Duodenal mucosa (tissue), 2 donors: ENCODE measurements around the gene VPS13A.

Source experiments
- H3K27ac ChIP-seq: one replicate; pipeline ENCODE4 v1.7.0; 2013; ENCODE audit warnings: low read depth, low read length
- H3K27me3 ChIP-seq, 2 donors: one replicate each; pipeline ENCODE4 v1.7.0; 2013; ENCODE audit warnings: low read length in 2 of 2, control low read depth in 1 of 2; ENCODE audit not compliant: insufficient read depth in 2 of 2, control insufficient read depth in 1 of 2
- H3K36me3 ChIP-seq, 2 donors: one replicate each; pipeline ENCODE4 v1.7.0; 2013; ENCODE audit warnings: low read length in 2 of 2, control low read depth in 1 of 2; ENCODE audit not compliant: insufficient read depth in 2 of 2, control insufficient read depth in 1 of 2
- H3K4me1 ChIP-seq, 2 donors: one replicate each; pipeline ENCODE4 v1.7.0; 2013; ENCODE audit warnings: low read length in 2 of 2, control low read depth in 1 of 2; ENCODE audit not compliant: insufficient read depth in 2 of 2, control insufficient read depth in 1 of 2
- H3K4me3 ChIP-seq, 2 donors: one replicate each; pipeline ENCODE4 v1.7.0; 2013; ENCODE audit warnings: low read length in 2 of 2, low read depth in 1 of 2
- H3K9ac ChIP-seq, 2 donors: one replicate each; pipeline ENCODE4 v1.7.0; 2013; ENCODE audit warnings: low read length in 2 of 2, low read depth in 1 of 2
- H3K9me3 ChIP-seq, 2 donors: one replicate each; pipeline ENCODE4 v1.7.0; 2013; ENCODE audit warnings: low read length in 2 of 2, control low read depth in 1 of 2; ENCODE audit not compliant: control insufficient read depth in 1 of 2

Gene VPS13A

DNA sequence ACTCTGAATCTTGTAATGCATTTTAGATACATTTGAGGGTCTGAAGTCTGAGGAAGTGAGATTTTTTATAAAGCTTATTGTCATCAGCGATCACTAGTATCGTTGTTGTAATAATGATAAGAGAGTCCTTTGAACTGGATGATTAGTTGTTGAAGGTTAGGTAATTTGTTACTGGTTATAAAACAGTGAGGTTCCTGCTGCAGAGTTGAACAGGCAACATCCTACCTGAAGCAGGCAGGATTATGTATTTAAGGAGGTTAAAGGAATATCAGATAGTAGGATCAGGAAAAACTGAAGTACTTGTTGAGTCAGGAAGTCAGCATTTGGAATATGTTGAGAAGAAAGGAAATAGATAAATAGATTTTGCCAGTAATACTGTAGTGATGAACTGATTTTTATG is 106.7 kb downstream of the VPS13A start:
- H3K36me3 ChIP-seq = peaks cover 4 to 15% of the 10 kb centered on the region in 2 donors
- H3K4me1 ChIP-seq = peaks cover 6 to 32% of the 10 kb centered on the region in 2 donors
- H3K9ac ChIP-seq = no peak overlapping the region
- no peak overlapping the region for H3K27ac ChIP-seq
- H3K27me3 ChIP-seq = no peaks in the 10 kb centered on the region
- H3K9me3 ChIP-seq = peaks cover 0 to 3% of the 10 kb centered on the region in 2 donors
- no peak overlapping the region for H3K4me3 ChIP-seq

DNA sequence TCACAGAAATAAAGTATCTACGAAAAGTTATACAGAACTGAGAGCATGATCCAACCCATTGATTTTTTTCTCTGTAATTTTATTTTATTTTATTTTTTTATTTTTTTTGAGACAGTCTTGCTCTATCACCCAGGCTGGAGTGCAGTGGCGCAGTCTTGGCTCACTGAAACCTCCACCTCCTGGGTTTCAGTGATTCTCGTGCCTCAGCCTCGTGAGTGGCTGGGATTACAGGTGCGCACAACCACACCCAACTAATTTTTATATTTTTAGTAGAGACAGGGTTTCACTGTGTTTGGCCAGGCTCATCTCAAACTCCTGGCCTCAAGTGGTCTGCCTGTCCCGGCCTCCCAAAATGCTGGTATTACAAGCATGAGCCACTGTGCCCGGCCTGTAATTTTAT is 107.3 kb downstream of the VPS13A start:
- no peak overlapping the region for H3K27ac ChIP-seq
- peaks cover 0 to 3% of the 10 kb centered on the region in 2 donors for H3K9me3 ChIP-seq
- H3K4me3 ChIP-seq = no peak overlapping the region
- peaks cover 4 to 15% of the 10 kb centered on the region in 2 donors for H3K36me3 ChIP-seq
- peaks cover 1 to 28% of the 10 kb centered on the region in 2 donors for H3K4me1 ChIP-seq
- H3K9ac ChIP-seq = no peak overlapping the region
- no peaks in the 10 kb centered on the region for H3K27me3 ChIP-seq

DNA sequence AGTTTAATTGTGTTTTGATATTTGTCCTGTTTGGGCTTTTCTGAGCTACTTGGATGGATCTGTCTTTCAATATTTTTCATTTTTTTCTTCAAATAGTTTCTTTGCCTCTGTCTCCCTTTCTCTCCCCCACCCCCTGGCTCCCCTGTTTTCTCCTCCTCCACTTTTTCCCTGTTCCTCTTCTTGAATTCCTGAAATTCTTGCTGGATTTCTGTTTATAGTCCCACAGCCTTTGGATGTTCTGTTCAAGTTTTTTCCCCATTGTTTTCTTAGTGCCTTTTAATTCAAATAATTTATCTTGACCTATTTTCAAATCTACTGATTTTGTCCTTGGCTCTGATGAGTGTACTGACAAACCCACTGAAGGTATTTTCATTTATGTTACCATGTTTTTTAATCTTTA is 113.0 kb downstream of the VPS13A start:
- Histone ChIP-seq H3K9ac (no peak overlapping the region), H3K4me1 (peaks cover 0 to 6% of the 10 kb centered on the region in 2 donors), H3K4me3 (no peak overlapping the region)

DNA sequence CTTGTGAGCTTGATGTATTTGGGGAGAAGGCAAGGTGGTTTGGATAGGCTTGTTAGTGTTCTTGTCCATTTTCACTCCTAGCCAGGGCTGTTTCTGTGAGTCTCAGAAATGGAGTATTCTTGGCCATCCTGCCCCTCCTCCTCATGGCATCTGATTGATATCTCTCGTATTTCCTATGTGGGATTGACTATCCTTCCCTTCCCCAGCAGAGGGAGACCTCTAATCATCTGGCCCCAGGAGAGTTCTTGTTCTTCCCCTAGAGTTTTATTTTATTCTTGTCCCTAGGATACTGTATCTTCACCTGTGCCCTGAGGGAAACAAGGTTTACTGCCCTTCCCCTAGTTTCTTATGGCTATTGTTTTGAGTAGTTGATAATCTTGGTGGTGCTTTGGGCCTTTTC is 114.4 kb downstream of the VPS13A start:
- no peak overlapping the region for H3K27ac ChIP-seq
- H3K9ac ChIP-seq = no peak overlapping the region
- H3K27me3 ChIP-seq = no peaks in the 10 kb centered on the region
- peaks cover 0 to 3% of the 10 kb centered on the region in 2 donors for H3K9me3 ChIP-seq
- no peaks in the 10 kb centered on the region for H3K4me1 ChIP-seq
- H3K36me3 ChIP-seq = peaks cover 0 to 7% of the 10 kb centered on the region in 2 donors
- H3K4me3 ChIP-seq = no peak overlapping the region

More for the DNA sequence above, 113.0 kb downstream of the VPS13A start:
- no peak overlapping the region for H3K27ac ChIP-seq
- H3K36me3 ChIP-seq = peaks cover 4 to 12% of the 10 kb centered on the region in 2 donors
- H3K9me3 ChIP-seq = peaks cover 0 to 3% of the 10 kb centered on the region in 2 donors
- H3K27me3 ChIP-seq = no peaks in the 10 kb centered on the region

DNA sequence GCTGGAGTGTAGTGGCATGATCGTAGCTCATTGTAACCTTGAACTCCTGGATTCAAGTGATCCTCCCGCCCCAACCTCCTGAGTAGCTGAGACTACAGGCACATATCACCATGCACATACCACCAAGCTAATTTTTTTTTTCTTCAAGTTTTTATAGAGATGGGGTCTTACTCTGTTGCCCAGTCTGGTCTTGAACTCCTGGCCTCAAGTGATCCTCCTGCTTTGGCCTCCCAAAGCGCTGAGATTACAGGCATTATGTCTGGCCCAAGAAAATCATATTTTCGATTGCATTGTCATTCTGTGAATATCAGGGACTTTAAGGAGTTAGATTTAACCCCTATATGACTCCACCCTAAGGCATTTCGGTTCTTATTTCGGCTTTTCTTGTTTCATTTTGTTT is 116.6 kb downstream of the VPS13A start:
- no peaks in the 10 kb centered on the region for H3K27me3 ChIP-seq
- peaks cover 0 to 4% of the 10 kb centered on the region in 2 donors for H3K36me3 ChIP-seq
- no peak overlapping the region for H3K4me3 ChIP-seq
- no peaks in the 10 kb centered on the region for H3K9me3 ChIP-seq
- no peak overlapping the region for H3K27ac ChIP-seq
- no peaks in the 10 kb centered on the region for H3K4me1 ChIP-seq
- no peak overlapping the region for H3K9ac ChIP-seq

DNA sequence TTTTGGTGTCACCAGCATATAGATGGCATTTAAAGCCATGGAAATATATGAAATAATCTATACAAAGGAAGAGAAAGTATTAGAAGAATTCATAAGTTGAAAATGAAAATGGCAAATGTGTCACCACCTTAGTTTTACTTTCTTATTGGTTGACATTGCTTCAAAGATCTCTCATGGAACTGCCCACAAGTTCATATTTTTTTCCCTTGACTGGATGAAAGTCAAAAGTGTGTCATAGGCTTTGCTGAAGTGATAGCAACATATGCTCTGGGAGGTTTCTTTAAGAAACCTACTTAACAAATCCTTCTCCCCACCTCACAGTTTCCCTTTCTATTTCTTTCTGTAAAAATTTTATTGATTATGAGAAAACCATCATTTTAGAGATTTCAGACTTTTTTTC is 127.2 kb downstream of the VPS13A start:
- Histone ChIP-seq H3K9me3 (no peaks in the 10 kb centered on the region), H3K27me3 (no peaks in the 10 kb centered on the region), H3K4me3 (no peak overlapping the region), H3K27ac (no peak overlapping the region), H3K4me1 (no peaks in the 10 kb centered on the region), H3K9ac (no peak overlapping the region), H3K36me3 (peaks cover 0 to 13% of the 10 kb centered on the region in 2 donors)

DNA sequence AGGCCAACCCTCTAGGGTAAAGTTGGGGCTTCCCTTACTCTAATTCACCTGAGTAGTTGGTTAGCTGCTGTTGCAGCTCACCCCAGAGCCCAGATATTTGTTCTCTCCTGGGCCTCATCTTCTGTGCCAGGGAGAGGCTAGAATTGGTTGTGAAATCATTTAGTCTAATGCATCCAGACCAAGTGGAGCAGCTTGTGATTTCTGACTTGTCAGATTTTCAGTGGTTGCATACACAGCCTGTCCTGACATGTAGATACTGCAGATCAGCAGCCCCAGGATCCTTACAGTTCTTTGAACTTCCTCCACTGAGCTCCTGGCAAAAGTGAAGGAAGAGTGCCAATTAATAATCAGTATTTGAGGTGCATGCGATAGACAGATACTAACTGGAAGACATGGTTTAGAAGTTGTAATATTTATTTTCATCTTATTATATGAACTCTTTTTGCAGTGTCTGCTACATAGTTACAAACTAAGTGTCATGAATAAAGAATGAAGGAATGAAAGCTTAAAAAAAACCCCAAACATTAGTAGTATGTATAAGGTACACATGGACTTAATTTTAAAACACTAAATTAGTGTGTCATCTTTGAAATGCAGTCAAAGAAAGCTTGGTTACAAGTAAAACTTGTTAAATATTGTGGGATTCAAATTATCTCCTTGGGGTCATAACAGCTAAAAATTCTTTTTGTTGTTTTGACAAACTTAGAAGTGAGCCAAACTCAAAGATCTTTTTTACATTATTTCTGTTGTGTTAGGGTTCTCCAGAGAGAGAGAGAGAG is 128.5 kb downstream of the VPS13A start:
- H3K27ac ChIP-seq = no peak overlapping the region
- H3K36me3 ChIP-seq = peaks cover 0 to 7% of the 10 kb centered on the region in 2 donors
- no peak overlapping the region for H3K9ac ChIP-seq
- no peak overlapping the region for H3K4me3 ChIP-seq
- H3K9me3 ChIP-seq = no peaks in the 10 kb centered on the region
- H3K27me3 ChIP-seq = no peaks in the 10 kb centered on the region
- H3K4me1 ChIP-seq = no peaks in the 10 kb centered on the region

DNA sequence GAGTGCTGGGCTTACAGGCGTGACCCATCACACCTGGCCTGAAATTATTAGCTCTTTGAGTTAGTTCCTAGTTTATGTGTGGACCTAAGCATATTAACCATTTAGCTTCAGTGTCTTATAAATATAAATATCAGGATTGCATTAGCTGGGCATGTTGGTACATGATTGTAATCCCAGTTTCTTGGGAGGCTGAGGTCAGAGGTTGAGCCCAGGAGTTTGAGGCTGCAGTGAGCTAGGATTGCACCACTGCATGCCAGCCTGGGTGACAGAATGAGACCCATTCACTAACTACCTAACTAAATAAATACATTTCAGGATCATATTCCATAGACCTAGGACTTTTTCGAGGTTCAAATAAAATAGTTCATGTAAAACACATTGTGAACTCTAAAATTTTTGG is 129.8 kb downstream of the VPS13A start:
- Histone ChIP-seq H3K36me3 (peaks cover 0 to 7% of the 10 kb centered on the region in 2 donors), H3K4me3 (no peak overlapping the region), H3K9me3 (no peaks in the 10 kb centered on the region), H3K9ac (no peak overlapping the region), H3K27me3 (no peaks in the 10 kb centered on the region), H3K4me1 (no peaks in the 10 kb centered on the region), H3K27ac (no peak overlapping the region)

DNA sequence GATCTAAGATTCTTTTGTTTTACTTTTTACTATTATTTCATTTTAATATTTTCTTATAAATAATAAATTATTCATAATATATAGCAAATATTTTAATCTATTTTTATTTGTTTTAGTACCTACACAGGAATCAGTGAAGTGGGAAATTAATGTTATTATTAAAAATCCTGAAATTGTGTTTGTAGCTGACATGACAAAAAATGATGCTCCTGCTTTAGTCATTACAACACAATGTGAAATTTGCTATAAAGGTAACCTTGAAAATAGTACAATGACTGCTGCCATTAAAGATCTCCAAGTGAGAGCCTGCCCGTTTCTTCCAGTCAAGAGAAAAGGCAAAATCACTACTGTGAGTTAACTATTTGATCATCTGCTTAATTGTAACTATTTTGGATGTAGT is 138.7 kb downstream of the VPS13A start:
- no peaks in the 10 kb centered on the region for H3K4me1 ChIP-seq
- H3K9me3 ChIP-seq = no peaks in the 10 kb centered on the region
- peaks cover 0 to 21% of the 10 kb centered on the region in 2 donors for H3K36me3 ChIP-seq
- no peak overlapping the region for H3K9ac ChIP-seq
- no peak overlapping the region for H3K4me3 ChIP-seq
- no peaks in the 10 kb centered on the region for H3K27me3 ChIP-seq
- no peak overlapping the region for H3K27ac ChIP-seq

DNA sequence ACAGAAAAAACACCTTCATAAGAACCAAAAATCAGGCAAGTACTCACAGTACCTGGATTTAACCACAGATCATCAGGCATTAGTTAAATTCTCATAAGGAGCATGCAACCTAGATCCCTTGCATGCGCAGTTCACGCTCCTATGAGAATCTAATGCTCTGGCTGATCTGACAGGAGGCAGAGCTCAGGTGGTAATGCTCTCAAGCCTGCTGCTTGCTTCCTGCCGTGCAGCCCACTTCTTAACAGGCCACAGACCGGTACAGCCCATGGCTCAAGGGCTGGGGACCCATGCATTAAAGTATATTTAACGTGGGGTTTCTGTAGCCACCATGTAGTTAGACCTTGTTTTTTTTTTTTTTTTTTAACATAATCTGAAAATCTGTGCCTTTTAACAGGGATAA is 147.7 kb downstream of the VPS13A start:
- no peak overlapping the region for H3K27ac ChIP-seq
- peaks cover 11 to 32% of the 10 kb centered on the region in 2 donors for H3K36me3 ChIP-seq
- no peaks in the 10 kb centered on the region for H3K27me3 ChIP-seq
- H3K4me1 ChIP-seq = no peaks in the 10 kb centered on the region
- no peaks in the 10 kb centered on the region for H3K9me3 ChIP-seq
- H3K4me3 ChIP-seq = no peak overlapping the region
- no peak overlapping the region for H3K9ac ChIP-seq
